Coronary artery (tissue), 2 donors: ENCODE results near the gene KIRREL3.

Experiments
- DNase-seq: peaks from one replicate; pipeline ENCODE4 v3.0.0-alpha.2; 2017; ENCODE audit warnings: low spot score
- H3K27ac ChIP-seq, 2 donors: fragments of 200-600 bp; sonication (generic); one replicate each; pipeline ENCODE4 v1.5.1; 2016 to 2019
- H3K4me3 ChIP-seq: fragments of 200-600 bp; sonication (generic); 2 replicates; pipeline ENCODE4 v1.5.1; 2016; ENCODE audit warnings: mild to moderate bottlenecking, moderate library complexity
- TF ChIP-seq, protein P1 (sequence below): fragments of 200-600 bp; sonication (generic); IDR thresholded peaks from one replicate; pipeline ENCODE4 v1.5.1; 2019; ENCODE audit warnings: antibody characterized with exemption

KIRREL3 gene

DNA sequence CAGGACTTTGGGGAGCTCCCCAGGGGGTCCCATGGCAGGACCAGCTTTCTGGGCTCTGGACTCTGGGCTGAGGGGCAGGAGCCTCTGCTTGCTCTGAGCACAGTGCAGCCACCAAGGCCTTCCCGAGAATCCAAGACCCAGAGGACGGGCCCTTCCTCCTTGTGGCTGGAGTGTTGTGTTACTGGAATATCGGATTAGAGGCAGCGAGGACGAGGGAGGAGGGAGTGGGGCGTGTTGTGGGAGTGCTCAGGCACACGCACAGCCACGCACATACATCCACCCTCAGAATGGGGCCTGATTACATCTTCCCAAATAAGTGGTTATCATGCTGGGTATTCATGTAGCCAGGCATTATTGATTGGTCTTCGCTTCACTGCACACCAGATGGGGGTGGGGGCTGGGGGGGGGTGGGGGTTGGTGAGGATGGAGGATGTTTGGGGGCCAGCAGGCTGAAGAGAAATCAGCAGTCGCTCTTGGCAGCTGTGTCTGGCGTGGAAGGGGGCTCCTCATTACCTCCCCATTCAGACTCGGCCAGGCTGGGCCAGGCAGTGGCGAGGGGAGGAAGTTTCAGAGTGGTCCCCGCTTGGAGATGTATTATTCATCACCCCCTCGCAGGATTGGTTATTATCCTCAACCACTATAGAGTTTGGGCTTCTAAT, 524.2 kb downstream of the KIRREL3 start:
- no peak for DNase-seq
- Histone ChIP-seq H3K27ac (no peak overlapping the region), H3K4me3 (no peak overlapping the region)
- TF ChIP-seq, protein P1, sequence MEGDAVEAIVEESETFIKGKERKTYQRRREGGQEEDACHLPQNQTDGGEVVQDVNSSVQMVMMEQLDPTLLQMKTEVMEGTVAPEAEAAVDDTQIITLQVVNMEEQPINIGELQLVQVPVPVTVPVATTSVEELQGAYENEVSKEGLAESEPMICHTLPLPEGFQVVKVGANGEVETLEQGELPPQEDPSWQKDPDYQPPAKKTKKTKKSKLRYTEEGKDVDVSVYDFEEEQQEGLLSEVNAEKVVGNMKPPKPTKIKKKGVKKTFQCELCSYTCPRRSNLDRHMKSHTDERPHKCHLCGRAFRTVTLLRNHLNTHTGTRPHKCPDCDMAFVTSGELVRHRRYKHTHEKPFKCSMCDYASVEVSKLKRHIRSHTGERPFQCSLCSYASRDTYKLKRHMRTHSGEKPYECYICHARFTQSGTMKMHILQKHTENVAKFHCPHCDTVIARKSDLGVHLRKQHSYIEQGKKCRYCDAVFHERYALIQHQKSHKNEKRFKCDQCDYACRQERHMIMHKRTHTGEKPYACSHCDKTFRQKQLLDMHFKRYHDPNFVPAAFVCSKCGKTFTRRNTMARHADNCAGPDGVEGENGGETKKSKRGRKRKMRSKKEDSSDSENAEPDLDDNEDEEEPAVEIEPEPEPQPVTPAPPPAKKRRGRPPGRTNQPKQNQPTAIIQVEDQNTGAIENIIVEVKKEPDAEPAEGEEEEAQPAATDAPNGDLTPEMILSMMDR = no peak

DNA sequence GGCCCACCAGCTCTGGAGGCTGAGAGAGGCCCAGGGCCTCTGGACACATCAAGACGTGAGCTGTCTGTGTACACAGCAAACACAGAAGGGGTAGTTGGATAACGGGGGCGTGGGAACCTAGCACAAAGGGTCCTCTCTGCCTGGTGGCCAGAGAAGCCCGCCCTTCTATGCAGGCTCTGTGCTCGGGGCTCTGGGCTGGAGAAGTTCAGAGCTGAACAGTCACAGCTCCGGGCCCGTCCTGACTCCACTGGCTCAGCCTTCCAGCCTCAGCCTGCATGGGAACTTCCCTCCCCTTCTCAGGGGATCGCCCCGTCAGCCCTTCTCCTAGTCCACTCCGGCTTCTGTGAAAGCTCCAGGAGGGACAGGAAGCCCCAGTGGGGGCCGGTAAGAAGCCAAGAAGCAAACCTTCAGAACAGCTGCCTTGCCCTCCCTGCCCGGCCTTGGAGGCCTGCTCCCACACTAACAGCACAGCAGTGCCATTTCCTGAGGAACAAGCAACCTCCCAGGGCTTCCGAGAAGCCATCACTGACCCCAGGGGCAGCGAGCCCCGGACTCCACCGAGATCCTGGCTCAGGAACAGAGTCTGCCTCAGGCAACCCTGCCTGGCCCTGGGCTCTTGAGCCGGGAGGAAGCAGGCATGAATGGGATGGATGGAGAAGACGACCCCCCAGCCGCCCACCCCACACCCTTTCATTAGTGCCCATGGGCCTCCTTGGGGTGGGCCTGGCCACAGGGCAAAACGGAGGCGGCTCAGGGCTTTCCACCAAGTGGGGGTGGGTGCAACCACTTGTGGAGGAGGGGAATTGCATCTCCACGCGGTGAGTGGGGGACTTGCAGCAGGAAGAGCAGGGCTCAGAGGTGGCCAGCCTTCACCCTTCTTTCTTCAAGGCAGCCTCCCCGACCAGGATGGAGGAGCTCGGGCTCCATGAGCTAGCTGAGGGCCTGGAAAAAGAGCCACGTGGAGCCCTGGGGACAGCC, 525.3 kb downstream of the KIRREL3 start:
- Histone ChIP-seq H3K4me3 (no peak overlapping the region), H3K27ac (peak overlapping the region in 1 of 2 donors; percentile 51)
- TF ChIP-seq, protein P1 = no peak
- DNase-seq = no peak

DNA sequence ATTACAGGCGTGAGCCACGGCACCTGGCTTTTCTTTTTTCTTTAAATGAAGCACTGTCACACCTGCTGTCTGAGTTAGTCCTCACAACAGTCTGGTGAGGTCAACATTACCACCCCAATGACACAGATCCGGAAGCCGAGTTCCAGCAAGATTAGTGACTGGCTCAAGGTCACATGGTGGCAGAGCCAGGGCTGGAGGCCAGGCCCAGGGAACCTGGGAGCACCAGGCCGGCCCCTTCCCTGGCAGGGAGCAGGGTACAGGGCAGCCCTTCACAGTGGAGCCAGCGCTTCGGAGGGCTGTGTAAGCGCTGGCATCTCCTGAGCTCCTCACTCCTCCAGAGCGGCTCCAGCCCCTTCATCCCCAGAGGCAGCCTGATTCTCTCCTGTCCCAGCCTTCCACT, 526.4 kb downstream of the KIRREL3 start:
- no peak overlapping the region for H3K27ac ChIP-seq
- no peak for DNase-seq

DNA sequence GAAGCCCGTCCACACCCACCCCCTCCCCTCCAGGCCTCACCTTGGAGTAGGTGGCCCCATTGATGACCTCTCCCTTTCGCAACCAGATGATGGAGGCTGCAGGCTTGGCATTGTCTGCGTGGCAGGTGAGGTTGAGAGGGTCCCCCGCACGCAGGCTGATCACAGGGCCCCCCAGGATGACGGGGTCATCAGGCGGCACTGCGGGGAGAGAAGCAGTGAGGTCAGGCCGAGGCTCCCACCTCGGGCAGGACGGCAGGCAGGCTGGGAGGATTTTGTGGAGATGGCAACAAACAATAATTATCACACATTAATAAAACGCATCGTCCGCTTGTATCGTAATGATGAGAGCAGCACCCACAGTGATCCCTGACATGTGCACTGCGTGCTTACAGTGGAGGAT, 527.3 kb downstream of the KIRREL3 start:
- TF ChIP-seq, protein P1 = no peak
- no peak for DNase-seq
- H3K27ac ChIP-seq = no peak overlapping the region

More for the DNA sequence above, 526.4 kb downstream of the KIRREL3 start:
- no peak overlapping the region for H3K4me3 ChIP-seq
- TF ChIP-seq, protein P1 = no peak

DNA sequence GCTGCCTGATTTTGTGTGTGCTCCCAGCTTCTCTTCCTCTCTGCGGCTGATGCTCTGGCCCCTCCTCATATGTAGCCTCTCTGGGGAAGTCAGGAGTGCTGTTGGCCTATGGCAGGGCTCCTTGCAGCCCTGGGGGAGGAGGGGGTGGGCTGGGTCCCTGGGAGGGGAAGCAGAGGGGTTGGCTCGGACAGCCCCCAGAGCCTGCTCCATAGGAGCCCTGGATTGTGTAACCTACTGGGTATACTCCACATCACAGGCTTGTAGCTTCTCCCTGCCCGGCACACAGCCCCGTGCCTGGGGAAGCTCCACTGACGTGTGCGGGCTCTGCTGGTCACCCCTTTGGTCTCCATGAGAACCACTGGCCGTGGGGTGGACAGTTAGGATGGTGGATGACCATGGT, 531.3 kb downstream of the KIRREL3 start:
- DNase-seq = no peak

More for the DNA sequence above, 527.3 kb downstream of the KIRREL3 start:
- H3K4me3 ChIP-seq = no peak overlapping the region

DNA sequence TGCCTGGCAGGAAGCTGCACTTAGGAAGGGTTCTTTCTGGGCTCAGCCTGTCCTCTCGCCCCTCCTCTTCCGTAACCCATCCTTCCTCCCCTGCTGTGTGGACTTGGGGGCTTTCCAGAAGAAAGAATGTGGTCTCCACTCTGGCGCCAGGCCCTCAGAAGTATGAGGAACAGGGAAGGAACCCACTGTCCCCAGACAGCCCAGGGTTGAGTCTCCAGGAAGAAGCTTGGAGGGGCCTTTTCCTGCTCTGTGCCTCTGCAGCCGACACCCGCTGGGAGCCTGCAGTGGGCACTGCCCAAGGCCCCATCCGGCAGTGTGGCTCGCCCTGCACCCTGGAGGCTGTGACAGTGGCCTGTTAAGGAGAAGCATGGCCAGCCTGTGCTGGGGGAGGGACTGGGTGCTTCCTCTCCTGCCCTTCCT, 532.5 kb downstream of the KIRREL3 start:
- TF ChIP-seq, protein P1 = no peak
- Histone ChIP-seq H3K27ac (no peak overlapping the region), H3K4me3 (no peak overlapping the region)
- no peak for DNase-seq

More for the DNA sequence above, 531.3 kb downstream of the KIRREL3 start:
- Histone ChIP-seq H3K27ac (no peak overlapping the region), H3K4me3 (no peak overlapping the region)
- TF ChIP-seq, protein P1 = no peak
